Measurements from ENCODE around the gene PRR5L.

DNA sequence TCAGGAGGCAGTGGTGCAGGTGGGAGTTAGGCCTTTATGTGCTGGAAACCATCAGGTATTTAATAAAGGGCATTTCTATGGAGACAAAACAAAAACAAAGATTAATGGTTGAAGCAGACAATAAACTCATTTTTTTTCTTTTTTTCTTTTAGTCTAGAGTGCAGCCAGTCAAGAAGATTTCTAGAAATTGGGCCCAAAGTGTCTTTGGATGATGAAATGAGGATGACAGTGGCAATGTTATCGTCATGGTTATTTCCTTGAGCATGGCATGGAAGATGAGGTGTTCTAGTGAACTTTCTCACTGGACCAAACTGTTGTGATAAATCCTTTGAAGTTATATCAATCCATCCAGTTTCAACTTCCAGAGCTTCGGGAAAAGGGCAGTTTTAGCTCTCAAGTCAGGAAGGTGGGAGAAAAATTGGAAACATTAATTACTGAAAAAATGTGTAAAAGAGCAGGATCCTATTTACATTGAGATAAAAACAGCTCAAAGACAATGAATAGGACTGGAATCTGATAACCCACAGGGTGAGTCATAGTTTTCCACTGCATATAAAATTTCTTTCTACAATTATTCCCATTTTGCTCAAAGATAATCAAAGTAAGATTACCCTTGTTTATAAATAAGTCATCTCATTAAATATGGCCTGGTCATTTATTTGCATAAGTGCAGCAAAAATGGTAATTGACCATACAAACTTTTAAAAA lies 33.0 kb downstream of the PRR5L start:
- no peak for TF ChIP-seq EZH2 (IDR thresholded peaks at IDR 0.05; ENCODE audit: borderline replicate concordance, insufficient read depth, low read depth, low read length, poor library complexity, severe bottlenecking)
- TF ChIP-seq, protein P1, sequence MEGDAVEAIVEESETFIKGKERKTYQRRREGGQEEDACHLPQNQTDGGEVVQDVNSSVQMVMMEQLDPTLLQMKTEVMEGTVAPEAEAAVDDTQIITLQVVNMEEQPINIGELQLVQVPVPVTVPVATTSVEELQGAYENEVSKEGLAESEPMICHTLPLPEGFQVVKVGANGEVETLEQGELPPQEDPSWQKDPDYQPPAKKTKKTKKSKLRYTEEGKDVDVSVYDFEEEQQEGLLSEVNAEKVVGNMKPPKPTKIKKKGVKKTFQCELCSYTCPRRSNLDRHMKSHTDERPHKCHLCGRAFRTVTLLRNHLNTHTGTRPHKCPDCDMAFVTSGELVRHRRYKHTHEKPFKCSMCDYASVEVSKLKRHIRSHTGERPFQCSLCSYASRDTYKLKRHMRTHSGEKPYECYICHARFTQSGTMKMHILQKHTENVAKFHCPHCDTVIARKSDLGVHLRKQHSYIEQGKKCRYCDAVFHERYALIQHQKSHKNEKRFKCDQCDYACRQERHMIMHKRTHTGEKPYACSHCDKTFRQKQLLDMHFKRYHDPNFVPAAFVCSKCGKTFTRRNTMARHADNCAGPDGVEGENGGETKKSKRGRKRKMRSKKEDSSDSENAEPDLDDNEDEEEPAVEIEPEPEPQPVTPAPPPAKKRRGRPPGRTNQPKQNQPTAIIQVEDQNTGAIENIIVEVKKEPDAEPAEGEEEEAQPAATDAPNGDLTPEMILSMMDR (IDR thresholded peaks at IDR 0.05) = no peak
